ENCODE data around the gene EIF1AX.
"Not testable (repeated sequence)": the region's sequence is repeated elsewhere in the genome, so short reads cannot be mapped to it uniquely, and the experiment has no call there.

Gene EIF1AX

DNA sequence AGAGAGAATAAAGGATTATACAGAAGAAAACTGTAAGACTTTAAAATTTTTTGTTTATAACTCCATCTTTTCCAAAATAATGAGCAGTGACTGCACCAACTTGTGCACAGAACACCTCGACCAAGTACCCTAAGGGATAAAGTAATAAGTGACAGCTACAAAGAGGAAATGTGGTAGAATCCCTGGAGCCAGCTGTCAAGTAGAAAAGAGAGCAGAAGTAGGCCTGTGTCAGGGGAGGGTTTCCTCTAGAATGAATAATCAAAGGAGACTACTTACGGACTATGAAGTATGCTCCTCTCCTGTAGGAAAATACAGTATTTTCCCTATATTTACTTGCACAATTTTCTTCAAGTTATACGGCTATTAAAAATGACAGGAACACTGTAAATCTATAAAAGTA lies 1.2 kb downstream of the EIF1AX start:
- Histone ChIP-seq H3K4me1 (ENCODE audit: insufficient read depth, insufficient read length) (no peaks in the 10 kb centered on the region), H3K9ac (ENCODE audit: insufficient read length, low read depth) (peak overlapping the region; percentile 95)
- no peak for DNase-seq (ENCODE audit: low read depth, low spot score)

DNA sequence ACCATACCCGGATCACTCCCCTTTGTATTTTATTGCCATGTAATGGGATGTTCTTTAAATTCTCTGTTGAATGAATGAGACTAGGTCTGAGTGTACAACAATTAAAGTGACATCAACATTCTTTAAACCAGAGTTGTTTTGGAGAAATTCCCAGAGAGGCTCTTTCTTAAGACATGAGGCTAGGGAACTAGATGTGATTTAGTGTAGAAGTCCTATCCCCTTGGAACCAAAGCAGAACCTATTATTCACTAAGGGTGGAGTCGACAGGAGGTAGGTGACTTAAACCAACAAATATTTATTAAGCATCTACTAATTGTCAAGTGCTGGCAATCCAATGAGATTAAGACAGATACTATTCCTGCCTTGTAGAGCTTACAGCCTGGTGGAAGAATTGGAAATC lies 1.7 kb downstream of the EIF1AX start:
- H3K9ac ChIP-seq (ENCODE audit: insufficient read length, low read depth), result peak overlapping the region; percentile 95
- no peaks in the 10 kb centered on the region for H3K9me3 ChIP-seq (ENCODE audit: insufficient read depth, low read length)
- TF ChIP-seq ZNF274 (IDR thresholded peaks at IDR 0.05; ENCODE audit: low read depth, low read length) (no peak), SUZ12 (IDR thresholded peaks at IDR 0.05; ENCODE audit: extremely low read depth, insufficient read depth, insufficient read length) (no peak), YY1 (IDR thresholded peaks at IDR 0.05; ENCODE audit: insufficient read depth, insufficient read length) (no peak)
- H3K4me3 ChIP-seq (ENCODE audit: insufficient read length, low read depth), result peak overlapping the region; percentile 86
- H3K27me3 ChIP-seq (ENCODE audit: insufficient read depth, insufficient read length), result no peaks in the 10 kb centered on the region
- DNase-seq (ENCODE audit: low read depth, low spot score), result no peak
- H3K4me1 ChIP-seq (ENCODE audit: insufficient read depth, insufficient read length), result no peaks in the 10 kb centered on the region
- H3K36me3 ChIP-seq (ENCODE audit: insufficient read depth, insufficient read length, low read length), result peaks cover 53% of the 10 kb centered on the region

More for the DNA sequence above, 1.2 kb downstream of the EIF1AX start:
- Histone ChIP-seq H3K27me3 (ENCODE audit: insufficient read depth, insufficient read length) (no peaks in the 10 kb centered on the region), H3K36me3 (ENCODE audit: insufficient read depth, insufficient read length, low read length) (peaks cover 48% of the 10 kb centered on the region), H3K4me3 (ENCODE audit: insufficient read length, low read depth) (peak overlapping the region; percentile 86), H3K9me3 (ENCODE audit: insufficient read depth, low read length) (no peaks in the 10 kb centered on the region)
- TF ChIP-seq YY1 (IDR thresholded peaks at IDR 0.05; ENCODE audit: insufficient read depth, insufficient read length) (no peak), SUZ12 (IDR thresholded peaks at IDR 0.05; ENCODE audit: extremely low read depth, insufficient read depth, insufficient read length) (no peak), ZNF274 (IDR thresholded peaks at IDR 0.05; ENCODE audit: low read depth, low read length) (no peak)

DNA sequence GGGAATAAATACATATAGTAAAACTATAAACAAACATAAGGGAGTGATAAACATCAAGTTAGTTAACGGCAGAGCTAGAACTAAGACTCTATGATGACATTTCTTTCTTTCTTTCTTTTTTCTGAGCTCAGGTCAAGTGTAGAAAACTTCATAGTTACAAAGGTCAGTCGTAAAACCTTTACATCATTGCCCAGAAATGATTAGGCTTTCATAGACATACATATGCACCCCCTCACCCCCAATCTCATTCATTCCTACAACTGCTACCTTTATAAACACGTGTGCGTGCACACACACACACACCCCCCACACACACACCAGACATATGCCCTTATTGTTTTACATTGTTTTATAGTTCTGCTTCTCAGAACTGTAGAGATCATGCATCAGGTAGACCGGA lies 5.7 kb downstream of the EIF1AX start:
- TF ChIP-seq YY1 (IDR thresholded peaks at IDR 0.05; ENCODE audit: insufficient read depth, insufficient read length) (no peak), ZNF274 (IDR thresholded peaks at IDR 0.05; ENCODE audit: low read depth, low read length) (no peak), SUZ12 (IDR thresholded peaks at IDR 0.05; ENCODE audit: extremely low read depth, insufficient read depth, insufficient read length) (no peak)
- no peak overlapping the region for H3K9ac ChIP-seq (ENCODE audit: insufficient read length, low read depth)
- no peak overlapping the region for H3K4me3 ChIP-seq (ENCODE audit: insufficient read length, low read depth)
- H3K27me3 ChIP-seq (ENCODE audit: insufficient read depth, insufficient read length), result no peaks in the 10 kb centered on the region
- H3K36me3 ChIP-seq (ENCODE audit: insufficient read depth, insufficient read length, low read length), result peaks cover 91% of the 10 kb centered on the region
- no peaks in the 10 kb centered on the region for H3K9me3 ChIP-seq (ENCODE audit: insufficient read depth, low read length)
- DNase-seq (ENCODE audit: low read depth, low spot score), result no peak
- no peaks in the 10 kb centered on the region for H3K4me1 ChIP-seq (ENCODE audit: insufficient read depth, insufficient read length)

DNA sequence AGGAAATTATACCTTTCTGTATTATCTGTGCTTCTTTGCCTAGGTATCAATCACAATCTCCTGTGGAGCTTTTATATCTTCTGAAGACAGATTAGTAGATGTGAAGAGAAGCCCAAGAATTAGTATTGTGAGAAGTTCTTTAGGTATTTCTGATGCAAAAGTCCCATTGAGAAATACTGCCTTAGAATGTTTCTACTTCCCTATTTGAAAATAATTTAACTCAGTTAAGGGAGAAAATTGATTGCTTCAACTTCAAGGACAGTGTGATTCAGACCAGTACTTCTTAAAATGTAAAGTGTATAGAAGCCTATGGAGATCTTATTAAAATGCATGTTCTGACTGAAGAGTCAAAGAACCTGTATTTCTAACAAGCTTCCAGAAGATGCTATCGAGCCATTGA lies 9.0 kb downstream of the EIF1AX start:
- Histone ChIP-seq H3K36me3 (ENCODE audit: insufficient read depth, insufficient read length, low read length) (peaks cover 84% of the 10 kb centered on the region), H3K9ac (ENCODE audit: insufficient read length, low read depth) (no peak overlapping the region), H3K4me3 (ENCODE audit: insufficient read length, low read depth) (no peak overlapping the region), H3K9me3 (ENCODE audit: insufficient read depth, low read length) (no peaks in the 10 kb centered on the region), H3K27me3 (ENCODE audit: insufficient read depth, insufficient read length) (no peaks in the 10 kb centered on the region), H3K4me1 (ENCODE audit: insufficient read depth, insufficient read length) (no peaks in the 10 kb centered on the region)
- DNase-seq (ENCODE audit: low read depth, low spot score), result no peak
- TF ChIP-seq YY1 (IDR thresholded peaks at IDR 0.05; ENCODE audit: insufficient read depth, insufficient read length) (no peak), SUZ12 (IDR thresholded peaks at IDR 0.05; ENCODE audit: extremely low read depth, insufficient read depth, insufficient read length) (no peak), ZNF274 (IDR thresholded peaks at IDR 0.05; ENCODE audit: low read depth, low read length) (no peak)

DNA sequence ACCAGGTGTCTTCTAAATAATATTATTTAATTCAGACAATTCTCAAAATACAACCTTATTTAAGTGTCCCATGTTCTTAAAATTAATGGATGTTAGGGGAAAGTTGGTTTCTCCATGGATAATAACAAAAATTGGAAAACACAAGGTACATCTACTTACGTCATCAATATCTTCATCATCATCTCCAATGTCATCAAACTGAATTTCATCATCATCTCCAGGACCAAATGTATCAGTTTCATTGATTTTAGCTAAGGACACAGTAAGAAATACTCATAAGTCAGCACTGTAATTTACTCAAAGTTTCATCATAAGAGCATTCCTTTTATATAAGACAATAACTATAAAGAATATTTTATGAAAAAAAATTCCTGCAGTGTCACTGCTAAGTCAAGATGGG lies 11.3 kb downstream of the EIF1AX start:
- no peak overlapping the region for H3K4me3 ChIP-seq (ENCODE audit: insufficient read length, low read depth)
- no peak for DNase-seq (ENCODE audit: low read depth, low spot score)
- H3K4me1 ChIP-seq (ENCODE audit: insufficient read depth, insufficient read length), result no peaks in the 10 kb centered on the region
- H3K9ac ChIP-seq (ENCODE audit: insufficient read length, low read depth), result no peak overlapping the region
- TF ChIP-seq ZNF274 (IDR thresholded peaks at IDR 0.05; ENCODE audit: low read depth, low read length) (no peak), SUZ12 (IDR thresholded peaks at IDR 0.05; ENCODE audit: extremely low read depth, insufficient read depth, insufficient read length) (no peak), YY1 (IDR thresholded peaks at IDR 0.05; ENCODE audit: insufficient read depth, insufficient read length) (no peak)
- H3K9me3 ChIP-seq (ENCODE audit: insufficient read depth, low read length), result no peaks in the 10 kb centered on the region
- peaks cover 64% of the 10 kb centered on the region for H3K36me3 ChIP-seq (ENCODE audit: insufficient read depth, insufficient read length, low read length)
- H3K27me3 ChIP-seq (ENCODE audit: insufficient read depth, insufficient read length), result no peaks in the 10 kb centered on the region

DNA sequence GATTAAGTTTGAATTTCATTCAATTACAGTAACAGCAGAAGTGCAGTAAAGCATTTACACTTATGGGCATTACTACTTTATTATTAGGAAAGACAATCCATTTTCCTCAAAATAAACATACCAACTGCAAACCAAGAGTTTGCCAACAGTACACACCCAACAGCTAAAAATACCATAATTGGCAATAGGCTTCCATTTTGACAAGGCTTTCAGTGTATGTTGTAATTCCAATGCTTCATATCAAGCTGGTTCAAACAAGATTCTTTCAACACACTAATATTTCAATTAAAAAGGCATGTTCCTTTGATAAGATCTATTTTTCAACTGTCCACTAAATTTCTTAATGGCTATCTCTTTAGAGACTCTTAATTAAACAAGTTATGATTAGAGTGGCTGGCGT lies 12.1 kb downstream of the EIF1AX start:
- TF ChIP-seq YY1 (IDR thresholded peaks at IDR 0.05; ENCODE audit: insufficient read depth, insufficient read length) (no peak), SUZ12 (IDR thresholded peaks at IDR 0.05; ENCODE audit: extremely low read depth, insufficient read depth, insufficient read length) (no peak)
- no peaks in the 10 kb centered on the region for H3K27me3 ChIP-seq (ENCODE audit: insufficient read depth, insufficient read length)
- peaks cover 61% of the 10 kb centered on the region for H3K36me3 ChIP-seq (ENCODE audit: insufficient read depth, insufficient read length, low read length)

DNA sequence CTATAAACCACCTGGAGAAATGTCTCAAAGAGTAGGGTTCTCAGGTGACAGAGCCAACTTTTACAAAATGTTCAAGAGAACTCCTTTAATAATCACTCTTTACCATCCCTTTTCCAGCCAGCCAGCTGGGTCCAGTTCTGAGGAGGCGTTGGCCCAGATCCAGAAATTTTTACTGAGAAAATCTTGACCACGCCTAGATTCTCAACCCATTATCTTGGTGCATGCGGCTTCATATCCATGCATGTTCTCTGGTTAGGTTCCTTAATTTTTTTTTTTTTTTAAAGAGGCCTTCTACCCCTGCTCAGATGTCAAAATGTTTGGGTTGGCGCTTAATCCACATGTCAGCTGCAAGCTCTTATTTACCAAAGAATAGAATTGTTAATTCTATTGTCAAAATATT lies 13.0 kb downstream of the EIF1AX start:
- Histone ChIP-seq H3K27me3 (ENCODE audit: insufficient read depth, insufficient read length) (no peaks in the 10 kb centered on the region), H3K4me3 (ENCODE audit: insufficient read length, low read depth) (no peak overlapping the region), H3K9ac (ENCODE audit: insufficient read length, low read depth) (no peak overlapping the region), H3K9me3 (ENCODE audit: insufficient read depth, low read length) (no peaks in the 10 kb centered on the region), H3K4me1 (ENCODE audit: insufficient read depth, insufficient read length) (no peaks in the 10 kb centered on the region), H3K36me3 (ENCODE audit: insufficient read depth, insufficient read length, low read length) (peaks cover 55% of the 10 kb centered on the region)
- DNase-seq (ENCODE audit: low read depth, low spot score), result no peak
- no peak for TF ChIP-seq YY1 (IDR thresholded peaks at IDR 0.05; ENCODE audit: insufficient read depth, insufficient read length)

More for the DNA sequence above, 12.1 kb downstream of the EIF1AX start:
- DNase-seq (ENCODE audit: low read depth, low spot score), result no peak
- no peaks in the 10 kb centered on the region for H3K4me1 ChIP-seq (ENCODE audit: insufficient read depth, insufficient read length)
- H3K9ac ChIP-seq (ENCODE audit: insufficient read length, low read depth), result no peak overlapping the region
- H3K9me3 ChIP-seq (ENCODE audit: insufficient read depth, low read length), result no peaks in the 10 kb centered on the region
- H3K4me3 ChIP-seq (ENCODE audit: insufficient read length, low read depth), result no peak overlapping the region

DNA sequence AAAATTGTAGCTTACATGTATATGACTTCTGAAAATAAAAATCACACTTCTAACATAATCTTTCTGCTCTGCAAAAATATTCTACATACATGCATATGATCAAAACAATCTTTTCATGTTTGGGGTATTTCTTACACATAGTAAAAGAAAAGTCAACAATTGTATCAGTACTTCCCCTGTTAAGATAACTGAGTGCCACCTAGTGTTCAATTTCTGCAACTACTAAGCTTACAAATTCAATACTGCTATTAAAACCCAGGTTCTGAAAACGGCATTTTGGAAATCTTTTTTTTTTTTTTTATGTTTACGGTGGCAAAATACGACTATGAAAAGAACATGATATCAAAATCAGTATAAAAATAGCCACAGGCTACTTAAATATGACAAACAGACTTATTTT lies 14.2 kb downstream of the EIF1AX start:
- H3K4me3 ChIP-seq (ENCODE audit: insufficient read length, low read depth), result not testable (repeated sequence)
- H3K36me3 ChIP-seq (ENCODE audit: insufficient read depth, insufficient read length, low read length), result peaks cover 43% of the 10 kb centered on the region

DNA sequence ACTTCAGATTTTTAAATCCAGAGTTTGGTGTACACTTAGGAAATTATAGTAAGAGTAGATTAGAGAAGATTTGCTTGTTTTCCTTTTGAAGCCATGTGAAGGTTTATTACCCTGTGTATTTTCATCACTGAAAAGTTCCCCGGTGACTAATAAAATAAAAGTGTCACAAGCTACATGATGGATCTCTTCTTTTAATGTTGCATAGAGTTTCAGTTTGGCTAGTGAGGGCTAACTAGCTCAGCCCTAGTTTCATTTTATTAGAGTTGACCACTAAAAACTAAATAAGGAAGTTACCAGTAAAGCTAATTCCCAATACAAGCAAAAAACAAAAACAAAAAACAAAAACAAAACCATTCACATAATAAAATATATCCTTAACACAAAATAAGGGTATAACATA lies 14.8 kb downstream of the EIF1AX start:
- peaks cover 37% of the 10 kb centered on the region for H3K36me3 ChIP-seq (ENCODE audit: insufficient read depth, insufficient read length, low read length)
- not testable (repeated sequence) for H3K9me3 ChIP-seq (ENCODE audit: insufficient read depth, low read length); H3K9ac ChIP-seq (ENCODE audit: insufficient read length, low read depth); DNase-seq (ENCODE audit: low read depth, low spot score); H3K27me3 ChIP-seq (ENCODE audit: insufficient read depth, insufficient read length); H3K4me1 ChIP-seq (ENCODE audit: insufficient read depth, insufficient read length); H3K4me3 ChIP-seq (ENCODE audit: insufficient read length, low read depth)

More for the DNA sequence above, 14.2 kb downstream of the EIF1AX start:
- H3K9ac ChIP-seq (ENCODE audit: insufficient read length, low read depth); H3K4me1 ChIP-seq (ENCODE audit: insufficient read depth, insufficient read length); H3K9me3 ChIP-seq (ENCODE audit: insufficient read depth, low read length); DNase-seq (ENCODE audit: low read depth, low spot score); H3K27me3 ChIP-seq (ENCODE audit: insufficient read depth, insufficient read length): not testable (repeated sequence)

Data from NT2/D1 (cell line).